NB4 (cell line): ENCODE measurements around the gene PNPLA1.

Source experiments
- POLR2A ChIP-seq: IDR thresholded peaks from 2 replicates; pipeline ENCODE4 v1.6.1; 2011; ENCODE audit warnings: mild to moderate bottlenecking; ENCODE audit not compliant: insufficient read length; ENCODE audit errors: extremely low read depth
- TF ChIP-seq, protein P1 (sequence below): IDR thresholded peaks from one replicate; pipeline ENCODE4 v1.5.1; 2012; ENCODE audit warnings: low read depth, low read length
- TF ChIP-seq, protein P2 (sequence below): IDR thresholded peaks from 2 replicates; pipeline ENCODE4 v1.6.1; 2011; ENCODE audit warnings: low read depth, low read length

GRCh38 chr6:36280983-36281382 is 11.1 kb downstream of the PNPLA1 start:
- TF ChIP-seq, protein P1, sequence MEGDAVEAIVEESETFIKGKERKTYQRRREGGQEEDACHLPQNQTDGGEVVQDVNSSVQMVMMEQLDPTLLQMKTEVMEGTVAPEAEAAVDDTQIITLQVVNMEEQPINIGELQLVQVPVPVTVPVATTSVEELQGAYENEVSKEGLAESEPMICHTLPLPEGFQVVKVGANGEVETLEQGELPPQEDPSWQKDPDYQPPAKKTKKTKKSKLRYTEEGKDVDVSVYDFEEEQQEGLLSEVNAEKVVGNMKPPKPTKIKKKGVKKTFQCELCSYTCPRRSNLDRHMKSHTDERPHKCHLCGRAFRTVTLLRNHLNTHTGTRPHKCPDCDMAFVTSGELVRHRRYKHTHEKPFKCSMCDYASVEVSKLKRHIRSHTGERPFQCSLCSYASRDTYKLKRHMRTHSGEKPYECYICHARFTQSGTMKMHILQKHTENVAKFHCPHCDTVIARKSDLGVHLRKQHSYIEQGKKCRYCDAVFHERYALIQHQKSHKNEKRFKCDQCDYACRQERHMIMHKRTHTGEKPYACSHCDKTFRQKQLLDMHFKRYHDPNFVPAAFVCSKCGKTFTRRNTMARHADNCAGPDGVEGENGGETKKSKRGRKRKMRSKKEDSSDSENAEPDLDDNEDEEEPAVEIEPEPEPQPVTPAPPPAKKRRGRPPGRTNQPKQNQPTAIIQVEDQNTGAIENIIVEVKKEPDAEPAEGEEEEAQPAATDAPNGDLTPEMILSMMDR: no peak
- TF ChIP-seq, protein P2, sequence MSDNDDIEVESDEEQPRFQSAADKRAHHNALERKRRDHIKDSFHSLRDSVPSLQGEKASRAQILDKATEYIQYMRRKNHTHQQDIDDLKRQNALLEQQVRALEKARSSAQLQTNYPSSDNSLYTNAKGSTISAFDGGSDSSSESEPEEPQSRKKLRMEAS: no peak
- no peak for TF ChIP-seq POLR2A
